ENCODE results near the gene CGNL1.
A peak's percentile ranks its signal among the peaks of the same experiment; 100 is the strongest.

CGNL1 gene

GRCh38 chr15:57443486-57443885 is 67.2 kb downstream of the CGNL1 start:
- Histone ChIP-seq H3K36me3 (ENCODE audit: control insufficient read depth in 5 of 5, insufficient read depth in 5 of 5, low read length in 5 of 5) (no peaks in the 10 kb centered on the region), H3K9me3 (ENCODE audit: control insufficient read depth in 5 of 5, low read length in 5 of 5) (no peaks in the 10 kb centered on the region), H3K27ac (ENCODE audit: low read depth, low read length) (no peak overlapping the region), H3K4me1 (ENCODE audit: control insufficient read depth in 5 of 5, insufficient read depth in 5 of 5, low read length in 5 of 5) (no peaks in the 10 kb centered on the region), H3K27me3 (ENCODE audit: control insufficient read depth in 5 of 5, insufficient read depth in 4 of 5, low read length in 5 of 5) (no peaks in the 10 kb centered on the region), H3K9ac (ENCODE audit: low read length in 5 of 5) (no peak overlapping the region), H3K4me3 (ENCODE audit: low read depth in 1 of 5, low read length in 5 of 5) (no peak overlapping the region)

GRCh38 chr15:57444877-57445513 is 68.7 kb downstream of the CGNL1 start:
- Histone ChIP-seq H3K36me3 (ENCODE audit: control insufficient read depth in 5 of 5, insufficient read depth in 5 of 5, low read length in 5 of 5) (no peaks in the 10 kb centered on the region), H3K4me1 (ENCODE audit: control insufficient read depth in 5 of 5, insufficient read depth in 5 of 5, low read length in 5 of 5) (no peaks in the 10 kb centered on the region), H3K27ac (ENCODE audit: low read depth, low read length) (no peak overlapping the region), H3K27me3 (ENCODE audit: control insufficient read depth in 5 of 5, insufficient read depth in 4 of 5, low read length in 5 of 5) (no peaks in the 10 kb centered on the region), H3K9ac (ENCODE audit: low read length in 5 of 5) (peak overlapping the region in 1 of 5 donors; percentile 10), H3K4me3 (ENCODE audit: low read depth in 1 of 5, low read length in 5 of 5) (no peak overlapping the region), H3K9me3 (ENCODE audit: control insufficient read depth in 5 of 5, low read length in 5 of 5) (no peaks in the 10 kb centered on the region)

- H3K4me3 ChIP-seq (ENCODE audit: low read depth in 1 of 5, low read length in 5 of 5), result no peak overlapping the region
- no peaks in the 10 kb centered on the region for H3K4me1 ChIP-seq (ENCODE audit: control insufficient read depth in 5 of 5, insufficient read depth in 5 of 5, low read length in 5 of 5)
- H3K9me3 ChIP-seq (ENCODE audit: control insufficient read depth in 5 of 5, low read length in 5 of 5), result no peaks in the 10 kb centered on the region
- no peak overlapping the region for H3K9ac ChIP-seq (ENCODE audit: low read length in 5 of 5)
- no peaks in the 10 kb centered on the region for H3K36me3 ChIP-seq (ENCODE audit: control insufficient read depth in 5 of 5, insufficient read depth in 5 of 5, low read length in 5 of 5)
- no peak overlapping the region for H3K27ac ChIP-seq (ENCODE audit: low read depth, low read length)
- no peaks in the 10 kb centered on the region for H3K27me3 ChIP-seq (ENCODE audit: control insufficient read depth in 5 of 5, insufficient read depth in 4 of 5, low read length in 5 of 5)
These were observed 69.6 kb downstream of the CGNL1 start for GRCh38 chr15:57445872-57446271.

- Histone ChIP-seq H3K9me3 (ENCODE audit: control insufficient read depth in 5 of 5, low read length in 5 of 5) (no peaks in the 10 kb centered on the region), H3K4me3 (ENCODE audit: low read depth in 1 of 5, low read length in 5 of 5) (no peak overlapping the region), H3K36me3 (ENCODE audit: control insufficient read depth in 5 of 5, insufficient read depth in 5 of 5, low read length in 5 of 5) (no peaks in the 10 kb centered on the region), H3K27ac (ENCODE audit: low read depth, low read length) (no peak overlapping the region), H3K9ac (ENCODE audit: low read length in 5 of 5) (no peak overlapping the region), H3K4me1 (ENCODE audit: control insufficient read depth in 5 of 5, insufficient read depth in 5 of 5, low read length in 5 of 5) (no peaks in the 10 kb centered on the region), H3K27me3 (ENCODE audit: control insufficient read depth in 5 of 5, insufficient read depth in 4 of 5, low read length in 5 of 5) (no peaks in the 10 kb centered on the region)
These were observed 70.1 kb downstream of the CGNL1 start for GRCh38 chr15:57446393-57446792.

- Histone ChIP-seq H3K36me3 (ENCODE audit: control insufficient read depth in 5 of 5, insufficient read depth in 5 of 5, low read length in 5 of 5) (no peaks in the 10 kb centered on the region), H3K27me3 (ENCODE audit: control insufficient read depth in 5 of 5, insufficient read depth in 4 of 5, low read length in 5 of 5) (no peaks in the 10 kb centered on the region), H3K4me1 (ENCODE audit: control insufficient read depth in 5 of 5, insufficient read depth in 5 of 5, low read length in 5 of 5) (no peaks in the 10 kb centered on the region), H3K4me3 (ENCODE audit: low read depth in 1 of 5, low read length in 5 of 5) (no peak overlapping the region), H3K9ac (ENCODE audit: low read length in 5 of 5) (no peak overlapping the region), H3K27ac (ENCODE audit: low read depth, low read length) (no peak overlapping the region), H3K9me3 (ENCODE audit: control insufficient read depth in 5 of 5, low read length in 5 of 5) (no peaks in the 10 kb centered on the region)
These were observed 75.2 kb downstream of the CGNL1 start for GRCh38 chr15:57451555-57451954.

GRCh38 chr15:57452090-57452754 is 75.9 kb downstream of the CGNL1 start:
- H3K4me1 ChIP-seq (ENCODE audit: control insufficient read depth in 5 of 5, insufficient read depth in 5 of 5, low read length in 5 of 5), result no peaks in the 10 kb centered on the region
- no peak overlapping the region for H3K4me3 ChIP-seq (ENCODE audit: low read depth in 1 of 5, low read length in 5 of 5)
- H3K36me3 ChIP-seq (ENCODE audit: control insufficient read depth in 5 of 5, insufficient read depth in 5 of 5, low read length in 5 of 5), result no peaks in the 10 kb centered on the region
- no peaks in the 10 kb centered on the region for H3K9me3 ChIP-seq (ENCODE audit: control insufficient read depth in 5 of 5, low read length in 5 of 5)
- H3K27ac ChIP-seq (ENCODE audit: low read depth, low read length), result no peak overlapping the region
- H3K9ac ChIP-seq (ENCODE audit: low read length in 5 of 5), result no peak overlapping the region
- H3K27me3 ChIP-seq (ENCODE audit: control insufficient read depth in 5 of 5, insufficient read depth in 4 of 5, low read length in 5 of 5), result no peaks in the 10 kb centered on the region

GRCh38 chr15:57455929-57456328 is 79.6 kb downstream of the CGNL1 start:
- no peaks in the 10 kb centered on the region for H3K9me3 ChIP-seq (ENCODE audit: control insufficient read depth in 5 of 5, low read length in 5 of 5)
- peaks cover 0 to 9% (median 0%) of the 10 kb centered on the region in 5 donors for H3K4me1 ChIP-seq (ENCODE audit: control insufficient read depth in 5 of 5, insufficient read depth in 5 of 5, low read length in 5 of 5)
- no peak overlapping the region for H3K4me3 ChIP-seq (ENCODE audit: low read depth in 1 of 5, low read length in 5 of 5)
- H3K27ac ChIP-seq (ENCODE audit: low read depth, low read length), result no peak overlapping the region
- H3K36me3 ChIP-seq (ENCODE audit: control insufficient read depth in 5 of 5, insufficient read depth in 5 of 5, low read length in 5 of 5), result no peaks in the 10 kb centered on the region
- H3K27me3 ChIP-seq (ENCODE audit: control insufficient read depth in 5 of 5, insufficient read depth in 4 of 5, low read length in 5 of 5), result no peaks in the 10 kb centered on the region
- no peak overlapping the region for H3K9ac ChIP-seq (ENCODE audit: low read length in 5 of 5)

- H3K36me3 ChIP-seq (ENCODE audit: control insufficient read depth in 5 of 5, insufficient read depth in 5 of 5, low read length in 5 of 5), result no peaks in the 10 kb centered on the region
- H3K4me1 ChIP-seq (ENCODE audit: control insufficient read depth in 5 of 5, insufficient read depth in 5 of 5, low read length in 5 of 5), result peaks cover 0 to 9% (median 0%) of the 10 kb centered on the region in 5 donors
- no peak overlapping the region for H3K9ac ChIP-seq (ENCODE audit: low read length in 5 of 5)
- H3K4me3 ChIP-seq (ENCODE audit: low read depth in 1 of 5, low read length in 5 of 5), result no peak overlapping the region
- no peaks in the 10 kb centered on the region for H3K27me3 ChIP-seq (ENCODE audit: control insufficient read depth in 5 of 5, insufficient read depth in 4 of 5, low read length in 5 of 5)
- H3K9me3 ChIP-seq (ENCODE audit: control insufficient read depth in 5 of 5, low read length in 5 of 5), result no peaks in the 10 kb centered on the region
- H3K27ac ChIP-seq (ENCODE audit: low read depth, low read length), result no peak overlapping the region
These were observed 80.3 kb downstream of the CGNL1 start for GRCh38 chr15:57456559-57456958.

- Histone ChIP-seq H3K9me3 (ENCODE audit: control insufficient read depth in 5 of 5, low read length in 5 of 5) (no peaks in the 10 kb centered on the region), H3K36me3 (ENCODE audit: control insufficient read depth in 5 of 5, insufficient read depth in 5 of 5, low read length in 5 of 5) (no peaks in the 10 kb centered on the region), H3K9ac (ENCODE audit: low read length in 5 of 5) (no peak overlapping the region), H3K4me1 (ENCODE audit: control insufficient read depth in 5 of 5, insufficient read depth in 5 of 5, low read length in 5 of 5) (peaks cover 0 to 10% (median 0%) of the 10 kb centered on the region in 5 donors), H3K27ac (ENCODE audit: low read depth, low read length) (no peak overlapping the region), H3K27me3 (ENCODE audit: control insufficient read depth in 5 of 5, insufficient read depth in 4 of 5, low read length in 5 of 5) (no peaks in the 10 kb centered on the region), H3K4me3 (ENCODE audit: low read depth in 1 of 5, low read length in 5 of 5) (no peak overlapping the region)
These were observed 81.4 kb downstream of the CGNL1 start for GRCh38 chr15:57457726-57458125.

GRCh38 chr15:57458356-57458781 is 82.1 kb downstream of the CGNL1 start:
- Histone ChIP-seq H3K9me3 (ENCODE audit: control insufficient read depth in 5 of 5, low read length in 5 of 5) (no peaks in the 10 kb centered on the region), H3K27ac (ENCODE audit: low read depth, low read length) (no peak overlapping the region), H3K9ac (ENCODE audit: low read length in 5 of 5) (no peak overlapping the region), H3K27me3 (ENCODE audit: control insufficient read depth in 5 of 5, insufficient read depth in 4 of 5, low read length in 5 of 5) (no peaks in the 10 kb centered on the region), H3K36me3 (ENCODE audit: control insufficient read depth in 5 of 5, insufficient read depth in 5 of 5, low read length in 5 of 5) (no peaks in the 10 kb centered on the region), H3K4me1 (ENCODE audit: control insufficient read depth in 5 of 5, insufficient read depth in 5 of 5, low read length in 5 of 5) (peaks cover 0 to 11% (median 1%) of the 10 kb centered on the region in 5 donors), H3K4me3 (ENCODE audit: low read depth in 1 of 5, low read length in 5 of 5) (no peak overlapping the region)

Measured in subcutaneous abdominal adipose tissue (tissue), 5 donors.